GM19397 (cell line): ENCODE results near the gene ADARB1.

Experiments used
- ATAC-seq: cut with Tn5 transposase; IDR thresholded peaks from one replicate; pipeline ENCODE4 v1.9.1; 2021; ENCODE audit warnings: mild to moderate bottlenecking, moderate library complexity; ENCODE audit not compliant: unreplicated experiment

ADARB1 gene

GRCh38 chr21:45112371-45112770 is 38.0 kb downstream of the ADARB1 start:
- ATAC-seq: no peak

DNA sequence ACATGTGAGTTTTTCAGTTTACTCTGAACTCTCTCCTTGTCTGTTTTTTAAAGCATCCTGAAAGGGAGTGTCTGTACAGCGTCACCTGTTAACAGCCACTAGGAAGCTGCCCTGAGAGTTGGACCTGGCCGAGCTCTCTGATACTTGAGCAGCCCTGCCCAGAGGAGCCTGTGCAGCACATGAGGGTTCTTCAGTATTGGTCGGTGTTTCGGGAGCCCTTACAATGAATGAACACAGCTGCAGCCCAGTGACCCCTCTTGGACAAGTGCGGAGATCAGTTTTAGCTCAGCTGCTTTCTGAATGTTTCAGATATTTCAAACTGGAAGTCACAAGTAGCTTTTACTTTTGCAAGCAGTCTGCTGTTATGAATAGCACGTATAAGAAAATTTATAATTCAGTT is 39.2 kb downstream of the ADARB1 start:
- ATAC-seq: no peak

DNA sequence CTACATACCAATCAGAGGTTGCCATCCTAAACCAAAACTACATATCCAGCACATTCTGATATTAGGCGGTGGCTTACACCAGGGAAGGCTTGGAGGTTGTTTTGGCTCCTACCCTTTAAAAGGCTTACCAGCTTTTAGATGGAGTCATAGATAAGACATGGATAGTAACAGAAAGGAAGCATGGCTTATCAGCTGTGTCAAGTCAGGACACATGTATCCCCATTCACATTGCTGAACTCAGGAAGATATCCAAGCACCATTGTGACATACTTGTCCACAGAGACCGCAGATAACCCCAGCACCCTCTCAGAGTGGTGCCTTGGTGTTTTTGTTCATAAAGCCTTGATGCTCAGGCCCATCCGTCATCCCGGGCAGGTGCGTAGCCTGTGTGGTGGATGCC is 39.7 kb downstream of the ADARB1 start:
- ATAC-seq: no peak

- no peak for ATAC-seq
Observed at GRCh38 chr21:45114475-45114874, 40.1 kb downstream of the ADARB1 start.

DNA sequence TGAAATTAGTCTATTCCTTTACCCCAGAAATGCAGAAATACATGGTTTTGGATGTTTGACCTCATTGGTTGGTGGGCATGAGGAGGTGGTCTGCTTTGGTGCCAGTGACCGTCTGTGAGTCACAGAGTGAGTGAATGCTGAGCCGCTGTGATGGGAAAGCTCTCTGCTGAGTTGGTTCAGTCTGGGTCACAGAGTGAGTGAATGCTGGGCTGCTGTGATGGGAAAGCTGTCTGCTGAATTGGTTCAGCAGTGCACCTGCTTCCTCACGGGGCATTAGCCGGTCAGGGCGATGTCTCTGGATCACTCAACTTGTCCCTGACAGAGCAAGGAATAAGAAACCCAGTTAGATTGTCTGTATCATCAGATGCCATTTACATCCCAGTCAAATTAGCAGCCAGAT is 40.8 kb downstream of the ADARB1 start:
- no peak for ATAC-seq

DNA sequence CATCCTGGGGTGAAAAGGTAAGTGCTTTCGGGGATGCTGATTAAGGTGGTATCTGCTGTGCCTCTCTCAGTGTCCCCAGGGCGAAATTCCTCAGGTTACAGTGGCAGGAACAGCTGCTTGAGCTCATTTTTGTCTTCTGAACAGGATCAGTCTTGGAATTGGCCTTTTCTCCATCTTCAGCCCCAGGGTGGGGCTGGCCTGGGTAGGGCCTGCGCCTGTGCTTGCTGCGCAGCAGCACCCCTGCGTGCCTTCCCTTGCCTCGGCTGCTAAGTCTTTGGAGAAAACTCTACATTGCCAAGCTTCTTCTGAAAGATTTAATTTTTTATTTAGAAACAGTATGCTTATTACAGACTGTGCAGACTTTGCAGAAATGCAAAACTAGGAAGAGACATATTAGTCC is 41.7 kb downstream of the ADARB1 start:
- no peak for ATAC-seq

- ATAC-seq: no peak
Observed at GRCh38 chr21:45117314-45117713, 42.9 kb downstream of the ADARB1 start.

- ATAC-seq: no peak
Observed at GRCh38 chr21:45118099-45118498, 43.7 kb downstream of the ADARB1 start.

GRCh38 chr21:45119812-45120211 is 45.4 kb downstream of the ADARB1 start:
- ATAC-seq: no peak

DNA sequence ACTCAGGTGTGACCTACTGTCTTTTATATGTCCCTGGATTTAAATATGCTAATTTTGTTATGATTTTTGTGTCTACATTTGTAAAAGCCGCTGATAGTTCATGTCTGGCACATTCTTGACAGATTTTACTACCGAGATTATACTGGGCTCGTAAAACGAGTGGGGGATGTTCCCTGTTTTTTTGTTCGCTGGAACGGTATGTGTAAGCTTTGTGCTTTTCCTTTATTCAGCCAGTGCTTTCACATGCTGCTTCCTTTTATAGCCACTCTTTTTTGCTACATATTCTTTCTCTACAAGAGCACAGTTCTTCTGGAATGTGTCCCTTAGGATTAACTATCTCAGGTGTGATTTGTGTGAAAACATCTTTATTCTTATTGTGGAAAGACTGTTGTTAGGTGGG is 46.6 kb downstream of the ADARB1 start:
- no peak for ATAC-seq

DNA sequence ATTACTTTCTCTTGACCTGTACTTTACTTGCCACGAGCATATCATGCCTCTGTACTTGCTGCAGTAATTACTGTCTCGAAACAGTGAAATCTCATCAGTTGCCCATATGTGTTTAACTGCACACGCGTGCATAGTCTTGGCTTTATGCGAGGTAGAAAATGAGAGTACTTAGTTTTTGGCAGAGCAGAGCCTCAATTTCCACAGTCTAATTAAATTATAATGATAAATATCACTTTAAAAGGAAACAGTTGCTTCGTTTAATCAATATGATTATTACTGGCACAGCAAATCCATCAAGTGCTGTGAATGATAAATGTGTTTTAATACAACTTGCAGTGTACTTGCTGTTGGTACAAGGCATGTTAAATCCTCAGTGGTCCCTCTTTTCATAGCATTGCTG is 47.6 kb downstream of the ADARB1 start:
- no peak for ATAC-seq

DNA sequence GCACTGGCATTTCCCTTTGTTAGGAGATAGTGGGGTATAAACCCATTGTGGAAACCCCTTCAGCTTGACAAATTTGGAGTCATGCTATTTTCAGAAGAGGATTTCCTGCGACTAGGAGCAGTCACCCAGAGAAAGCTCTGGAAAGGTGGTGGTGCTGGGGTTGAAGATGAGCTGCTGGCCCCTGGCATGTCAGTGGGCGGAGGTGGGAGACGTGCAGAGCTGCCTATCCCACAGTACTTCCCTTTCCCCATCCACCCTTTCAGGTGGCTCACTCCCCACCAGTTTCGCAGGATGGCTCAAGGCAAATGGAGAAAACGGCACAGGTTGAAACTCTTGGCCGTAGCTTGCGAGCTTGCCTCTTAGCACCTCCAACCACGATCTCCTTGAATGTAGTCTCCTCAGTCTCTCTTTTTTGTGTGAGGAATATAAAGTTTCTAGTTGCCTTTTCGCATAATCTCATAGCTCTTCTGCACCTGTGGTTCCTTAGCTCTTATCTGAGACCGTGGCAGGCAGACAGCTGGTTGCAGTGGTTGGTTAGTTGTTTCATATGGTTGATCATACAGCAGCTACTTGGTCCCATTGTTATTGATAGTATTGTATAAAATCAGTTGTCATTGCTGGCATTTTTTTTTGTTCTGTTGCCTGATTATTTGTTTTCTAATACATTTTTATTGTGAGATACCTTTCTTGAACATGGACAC is 48.2 kb downstream of the ADARB1 start:
- ATAC-seq: no peak

- no peak for ATAC-seq
Observed at GRCh38 chr21:45123440-45123839, 49.1 kb downstream of the ADARB1 start.

GRCh38 chr21:45124596-45124995 is 50.2 kb downstream of the ADARB1 start:
- ATAC-seq: no peak

GRCh38 chr21:45125357-45125756 is 51.0 kb downstream of the ADARB1 start:
- ATAC-seq: no peak

- ATAC-seq: no peak
Observed at GRCh38 chr21:45126204-45126626, 51.8 kb downstream of the ADARB1 start.

GRCh38 chr21:45126983-45127382 is 52.6 kb downstream of the ADARB1 start:
- ATAC-seq: no peak

DNA sequence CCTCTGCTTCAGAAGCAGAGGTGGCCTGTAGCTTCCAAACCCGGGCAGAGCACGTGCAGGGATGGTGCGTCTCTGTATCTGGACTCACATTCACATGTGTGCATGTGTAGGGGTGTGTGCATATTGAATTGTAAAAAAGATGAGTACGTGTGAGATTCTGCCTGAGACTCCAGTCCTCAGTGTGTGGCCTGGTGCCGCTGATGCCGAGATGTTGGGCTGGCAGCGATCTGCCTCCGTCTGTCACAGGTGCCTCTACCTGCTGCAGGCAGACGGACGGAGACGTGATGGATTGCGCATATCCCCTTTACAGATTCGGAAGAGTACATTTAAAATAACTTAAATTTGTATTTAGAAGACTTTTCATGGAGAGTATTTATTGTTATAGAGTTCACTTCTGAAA is 53.6 kb downstream of the ADARB1 start:
- no peak for ATAC-seq

- no peak for ATAC-seq
Observed at GRCh38 chr21:45128613-45129188, 54.3 kb downstream of the ADARB1 start.

DNA sequence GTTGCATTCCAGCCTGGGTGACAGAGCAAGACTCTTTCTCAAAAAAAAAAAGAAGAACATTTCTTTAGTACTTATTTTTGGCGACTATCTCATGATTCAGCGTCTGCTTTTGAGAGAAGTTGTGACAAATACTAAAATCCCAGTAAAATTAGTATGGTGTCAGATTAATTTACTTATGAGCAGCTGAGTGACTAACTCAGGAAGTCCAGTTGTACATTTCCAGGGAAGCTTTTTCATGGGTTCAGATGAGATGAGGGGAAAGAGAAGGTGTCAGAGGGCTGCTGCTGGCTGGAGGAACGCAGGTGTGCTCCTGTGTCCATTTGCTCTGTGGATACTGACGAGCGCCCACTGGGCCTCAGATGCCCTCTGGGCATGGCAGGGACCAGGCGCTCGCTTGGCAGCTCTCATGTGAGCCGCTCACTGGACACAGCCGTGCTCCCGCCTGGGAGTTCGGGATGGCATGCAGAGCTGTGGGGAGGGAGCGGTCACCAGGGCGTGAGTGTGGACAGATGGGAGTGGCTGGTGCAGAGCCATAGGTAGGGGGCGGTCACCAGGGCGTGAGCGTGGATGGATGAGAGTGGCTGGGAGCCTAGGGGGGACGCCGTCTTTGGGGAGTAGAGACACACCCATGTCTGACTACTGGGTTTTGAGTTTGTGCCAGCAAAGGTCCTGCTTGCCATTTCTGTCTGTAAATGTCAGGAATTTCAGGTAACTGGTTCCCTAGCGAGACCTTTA is 55.0 kb downstream of the ADARB1 start:
- ATAC-seq: no peak

DNA sequence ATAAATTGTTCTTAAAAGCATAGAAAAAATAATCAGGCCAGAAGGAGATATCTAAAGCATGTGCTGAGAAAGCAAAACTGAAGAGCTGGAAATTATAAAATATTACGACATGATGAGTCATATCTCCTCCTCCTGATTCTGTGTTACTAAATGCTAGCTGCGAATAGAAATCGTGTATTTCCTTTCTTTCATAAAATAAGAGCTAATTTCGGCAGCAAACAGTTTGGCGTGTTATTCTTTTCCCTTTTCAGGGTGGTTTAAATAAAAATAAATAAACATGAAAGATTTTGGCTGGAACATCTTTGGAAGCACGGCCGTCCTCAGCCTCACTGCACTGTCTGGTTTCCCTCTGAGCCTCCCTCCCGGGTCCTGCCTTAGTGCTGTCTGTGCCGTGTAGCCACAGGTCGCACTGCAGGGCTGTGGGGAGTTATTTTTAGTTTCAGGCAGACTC is 56.0 kb downstream of the ADARB1 start:
- no peak for ATAC-seq

- ATAC-seq: no peak
Observed at GRCh38 chr21:45131537-45131999, 57.2 kb downstream of the ADARB1 start.
